Measurements from ENCODE around the gene TTLL1. TPM values are rescaled to one million over a fixed set of nuclear protein-coding genes. Genes with fewer than 3 reads are reported as not detected.
"Not testable (repeated sequence)": the region's sequence is repeated elsewhere in the genome, so short reads cannot be mapped to it uniquely, and the experiment has no call there.

TTLL1 gene
- total RNA-seq, 1 donor from 2014 or later = 13.0 TPM

- Mint-ChIP-seq H3K27ac (ENCODE audit: unreplicated experiment) (peak overlapping the region; percentile 61), H3K4me3 (ENCODE audit: unreplicated experiment) (no peak overlapping the region), H3K36me3 (ENCODE audit: low read depth, unreplicated experiment) (peaks cover 13% of the 10 kb centered on the region), H3K27me3 (ENCODE audit: unreplicated experiment) (peaks cover 4% of the 10 kb centered on the region), H3K4me1 (ENCODE audit: unreplicated experiment) (peaks cover 55% of the 10 kb centered on the region), H3K9me3 (ENCODE audit: unreplicated experiment) (no peaks in the 10 kb centered on the region)
- no peak for DNase-seq (ENCODE audit: low spot score)
- TF ChIP-seq, protein P1, sequence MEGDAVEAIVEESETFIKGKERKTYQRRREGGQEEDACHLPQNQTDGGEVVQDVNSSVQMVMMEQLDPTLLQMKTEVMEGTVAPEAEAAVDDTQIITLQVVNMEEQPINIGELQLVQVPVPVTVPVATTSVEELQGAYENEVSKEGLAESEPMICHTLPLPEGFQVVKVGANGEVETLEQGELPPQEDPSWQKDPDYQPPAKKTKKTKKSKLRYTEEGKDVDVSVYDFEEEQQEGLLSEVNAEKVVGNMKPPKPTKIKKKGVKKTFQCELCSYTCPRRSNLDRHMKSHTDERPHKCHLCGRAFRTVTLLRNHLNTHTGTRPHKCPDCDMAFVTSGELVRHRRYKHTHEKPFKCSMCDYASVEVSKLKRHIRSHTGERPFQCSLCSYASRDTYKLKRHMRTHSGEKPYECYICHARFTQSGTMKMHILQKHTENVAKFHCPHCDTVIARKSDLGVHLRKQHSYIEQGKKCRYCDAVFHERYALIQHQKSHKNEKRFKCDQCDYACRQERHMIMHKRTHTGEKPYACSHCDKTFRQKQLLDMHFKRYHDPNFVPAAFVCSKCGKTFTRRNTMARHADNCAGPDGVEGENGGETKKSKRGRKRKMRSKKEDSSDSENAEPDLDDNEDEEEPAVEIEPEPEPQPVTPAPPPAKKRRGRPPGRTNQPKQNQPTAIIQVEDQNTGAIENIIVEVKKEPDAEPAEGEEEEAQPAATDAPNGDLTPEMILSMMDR (IDR thresholded peaks at IDR 0.05; ENCODE audit: unreplicated experiment) = no peak
Observed at GRCh38 chr22:43001271-43002201, 87.7 kb downstream of the TTLL1 start.

- H3K27me3 Mint-ChIP-seq (ENCODE audit: unreplicated experiment) = peaks cover 4% of the 10 kb centered on the region
- peaks cover 51% of the 10 kb centered on the region for H3K4me1 Mint-ChIP-seq (ENCODE audit: unreplicated experiment)
Observed at GRCh38 chr22:43000441-43001175, 88.6 kb downstream of the TTLL1 start.

DNA sequence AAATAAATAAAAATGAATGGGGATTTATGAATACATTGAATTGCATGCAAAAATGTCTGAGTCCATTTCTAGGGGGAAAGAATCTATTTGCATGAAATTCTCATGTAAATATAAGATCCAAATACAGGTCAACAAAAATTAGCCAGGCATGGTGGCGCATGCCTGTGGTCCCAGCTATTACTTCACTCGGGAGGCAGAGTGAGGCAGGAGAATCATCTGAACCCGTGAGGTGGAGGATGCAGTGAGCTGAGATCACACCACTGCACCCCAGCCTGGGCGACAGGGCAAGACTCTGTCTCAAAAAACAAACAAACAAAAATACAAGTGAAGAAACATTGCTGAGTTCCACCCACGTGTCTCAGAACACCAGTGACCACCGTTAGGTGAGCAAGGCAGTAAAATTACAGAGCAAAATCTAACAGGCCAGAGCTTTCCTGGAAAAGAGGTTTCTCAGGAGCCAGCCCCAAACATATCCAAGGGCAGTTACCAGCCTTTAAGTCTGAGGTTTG lies 91.6 kb downstream of the TTLL1 start:
- H3K9me3 Mint-ChIP-seq (ENCODE audit: unreplicated experiment) = no peaks in the 10 kb centered on the region
- TF ChIP-seq, protein P1 (IDR thresholded peaks at IDR 0.05; ENCODE audit: unreplicated experiment) = no peak
- H3K4me1 Mint-ChIP-seq (ENCODE audit: unreplicated experiment) = peaks cover 43% of the 10 kb centered on the region
- H3K4me3 Mint-ChIP-seq (ENCODE audit: unreplicated experiment) = no peak overlapping the region
- no peak for DNase-seq (ENCODE audit: low spot score)
- peaks cover 2% of the 10 kb centered on the region for H3K27me3 Mint-ChIP-seq (ENCODE audit: unreplicated experiment)
- H3K36me3 Mint-ChIP-seq (ENCODE audit: low read depth, unreplicated experiment) = peaks cover 8% of the 10 kb centered on the region
- H3K27ac Mint-ChIP-seq (ENCODE audit: unreplicated experiment) = no peak overlapping the region

More at GRCh38 chr22:43000441-43001175, 88.6 kb downstream of the TTLL1 start:
- H3K36me3 Mint-ChIP-seq (ENCODE audit: low read depth, unreplicated experiment) = peaks cover 13% of the 10 kb centered on the region
- H3K4me3 Mint-ChIP-seq (ENCODE audit: unreplicated experiment) = no peak overlapping the region
- no peaks in the 10 kb centered on the region for H3K9me3 Mint-ChIP-seq (ENCODE audit: unreplicated experiment)
- TF ChIP-seq, protein P1 (IDR thresholded peaks at IDR 0.05; ENCODE audit: unreplicated experiment) = no peak
- no peak for DNase-seq (ENCODE audit: low spot score)
- H3K27ac Mint-ChIP-seq (ENCODE audit: unreplicated experiment) = no peak overlapping the region

DNA sequence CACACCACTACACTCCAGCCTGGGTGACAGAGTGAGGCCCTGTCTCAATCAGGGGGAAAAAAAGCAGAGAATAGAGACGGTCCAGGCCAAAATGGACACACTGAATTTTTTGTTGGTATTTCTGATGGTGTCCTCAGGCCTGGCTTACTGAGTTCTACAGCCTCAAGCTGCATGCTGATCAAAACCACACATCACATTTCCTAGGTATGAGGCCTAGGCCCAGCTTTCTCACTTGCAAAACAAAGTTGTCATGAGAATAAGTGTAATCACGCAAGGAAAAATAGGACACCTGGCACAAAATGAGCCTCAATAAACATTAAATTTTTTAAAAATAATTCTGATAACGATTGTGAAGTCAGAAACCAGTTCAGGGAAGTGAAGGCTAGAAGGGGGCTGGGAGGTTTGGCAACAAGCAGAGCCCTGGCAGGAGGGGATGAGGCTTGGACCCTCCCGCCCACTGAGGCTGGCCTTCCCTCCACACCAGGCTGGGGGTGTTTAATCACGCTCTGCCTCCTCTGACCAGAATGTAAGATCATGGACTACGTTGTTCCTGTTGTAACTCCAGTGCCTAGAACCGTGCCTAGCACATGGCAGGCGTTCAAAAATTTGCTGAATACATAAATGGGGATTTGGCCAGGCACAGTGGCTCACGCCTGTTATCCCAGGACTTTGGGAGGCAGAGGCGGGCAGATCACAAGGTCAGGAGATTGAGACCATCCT lies 92.4 kb downstream of the TTLL1 start:
- Mint-ChIP-seq H3K4me3 (ENCODE audit: unreplicated experiment) (peak overlapping the region; percentile 37), H3K36me3 (ENCODE audit: low read depth, unreplicated experiment) (peaks cover 8% of the 10 kb centered on the region), H3K9me3 (ENCODE audit: unreplicated experiment) (no peaks in the 10 kb centered on the region), H3K27me3 (ENCODE audit: unreplicated experiment) (peaks cover 2% of the 10 kb centered on the region), H3K4me1 (ENCODE audit: unreplicated experiment) (peaks cover 35% of the 10 kb centered on the region), H3K27ac (ENCODE audit: unreplicated experiment) (peak overlapping the region; percentile 75)
- no peak for DNase-seq (ENCODE audit: low spot score)
- TF ChIP-seq, protein P1 (IDR thresholded peaks at IDR 0.05; ENCODE audit: unreplicated experiment) = no peak

DNA sequence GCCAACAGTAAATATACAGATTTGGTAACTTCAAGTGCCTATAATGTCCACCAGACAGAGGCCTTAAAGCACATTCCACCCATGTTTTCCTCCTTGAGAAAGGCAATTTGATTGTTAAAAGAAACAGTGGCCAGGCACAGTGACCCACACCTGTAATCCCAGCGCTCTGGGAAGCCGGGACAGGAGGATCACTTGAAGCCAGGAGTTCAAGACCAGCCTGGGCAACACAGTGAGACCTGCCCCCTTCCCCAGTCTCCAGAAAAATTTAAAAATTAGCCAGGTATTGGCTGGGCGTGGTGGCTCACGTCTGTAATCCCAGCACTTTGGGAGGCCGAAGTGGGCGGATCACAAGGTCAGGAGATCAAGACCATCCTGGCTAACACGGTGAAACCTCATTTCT lies 93.5 kb downstream of the TTLL1 start:
- H3K36me3 Mint-ChIP-seq (ENCODE audit: low read depth, unreplicated experiment); H3K27me3 Mint-ChIP-seq (ENCODE audit: unreplicated experiment); H3K9me3 Mint-ChIP-seq (ENCODE audit: unreplicated experiment); H3K27ac Mint-ChIP-seq (ENCODE audit: unreplicated experiment); H3K4me3 Mint-ChIP-seq (ENCODE audit: unreplicated experiment); DNase-seq (ENCODE audit: low spot score): not testable (repeated sequence)
- peaks cover 23% of the 10 kb centered on the region for H3K4me1 Mint-ChIP-seq (ENCODE audit: unreplicated experiment)

Data from endothelial cell (in vitro differentiated cells).